HG02884 (cell line): ENCODE results near the gene U2AF1L4.
A peak's percentile ranks its signal among the peaks of the same experiment; 100 is the strongest.

Source experiments
- ATAC-seq: cut with Tn5 transposase; IDR thresholded peaks from one replicate; pipeline ENCODE4 v1.9.1; 2021; ENCODE audit warnings: mild to moderate bottlenecking, moderate library complexity; ENCODE audit not compliant: unreplicated experiment

The U2AF1L4 gene, protein sequence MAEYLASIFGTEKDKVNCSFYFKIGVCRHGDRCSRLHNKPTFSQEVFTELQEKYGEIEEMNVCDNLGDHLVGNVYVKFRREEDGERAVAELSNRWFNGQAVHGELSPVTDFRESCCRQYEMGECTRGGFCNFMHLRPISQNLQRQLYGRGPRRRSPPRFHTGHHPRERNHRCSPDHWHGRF

DNA sequence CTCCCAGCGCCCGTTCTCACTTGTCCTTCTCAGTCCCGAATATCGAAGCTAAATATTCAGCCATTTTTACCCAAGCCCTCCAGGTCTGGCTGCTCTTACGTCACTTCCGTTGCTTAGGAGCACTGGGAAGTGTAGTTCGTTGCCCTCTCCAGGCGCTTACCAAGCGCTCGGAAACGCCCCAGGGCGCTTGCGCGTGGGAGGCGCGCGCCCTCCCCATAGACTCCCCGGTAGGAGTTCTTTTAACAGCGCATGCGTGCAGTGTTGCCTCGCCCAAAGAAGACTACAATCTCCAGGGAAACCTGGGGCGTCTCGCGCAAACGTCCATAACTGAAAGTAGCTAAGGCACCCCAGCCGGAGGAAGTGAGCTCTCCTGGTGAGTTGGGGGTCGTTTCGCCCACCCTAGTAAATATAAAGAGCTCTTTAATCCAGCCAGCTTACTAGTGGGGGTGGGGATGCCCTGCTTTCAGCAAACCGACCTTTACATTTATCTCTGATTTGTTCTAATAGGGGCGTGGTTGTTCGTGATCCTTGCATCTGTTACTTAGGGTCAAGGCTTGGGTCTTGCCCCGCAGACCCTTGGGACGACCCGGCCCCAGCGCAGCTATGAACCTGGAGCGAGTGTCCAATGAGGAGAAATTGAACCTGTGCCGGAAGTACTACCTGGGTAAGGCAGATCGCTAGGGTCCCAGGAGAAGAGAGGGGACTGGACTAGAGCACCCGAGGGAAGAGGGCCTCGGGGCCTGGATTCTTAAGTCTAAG is at the start of gene U2AF1L4, which contains the start of gene PSENEN:
TSS of gene U2AF1L4 (minus strand) at position 91 of the 759 bp plus-strand sequence. CDS start at position 64, 27 bp downstream.
TSS of gene PSENEN (plus strand) at position 324 of the 759 bp plus-strand sequence. CDS start at position 604, 280 bp downstream.
- peak; percentile 30 for ATAC-seq

DNA sequence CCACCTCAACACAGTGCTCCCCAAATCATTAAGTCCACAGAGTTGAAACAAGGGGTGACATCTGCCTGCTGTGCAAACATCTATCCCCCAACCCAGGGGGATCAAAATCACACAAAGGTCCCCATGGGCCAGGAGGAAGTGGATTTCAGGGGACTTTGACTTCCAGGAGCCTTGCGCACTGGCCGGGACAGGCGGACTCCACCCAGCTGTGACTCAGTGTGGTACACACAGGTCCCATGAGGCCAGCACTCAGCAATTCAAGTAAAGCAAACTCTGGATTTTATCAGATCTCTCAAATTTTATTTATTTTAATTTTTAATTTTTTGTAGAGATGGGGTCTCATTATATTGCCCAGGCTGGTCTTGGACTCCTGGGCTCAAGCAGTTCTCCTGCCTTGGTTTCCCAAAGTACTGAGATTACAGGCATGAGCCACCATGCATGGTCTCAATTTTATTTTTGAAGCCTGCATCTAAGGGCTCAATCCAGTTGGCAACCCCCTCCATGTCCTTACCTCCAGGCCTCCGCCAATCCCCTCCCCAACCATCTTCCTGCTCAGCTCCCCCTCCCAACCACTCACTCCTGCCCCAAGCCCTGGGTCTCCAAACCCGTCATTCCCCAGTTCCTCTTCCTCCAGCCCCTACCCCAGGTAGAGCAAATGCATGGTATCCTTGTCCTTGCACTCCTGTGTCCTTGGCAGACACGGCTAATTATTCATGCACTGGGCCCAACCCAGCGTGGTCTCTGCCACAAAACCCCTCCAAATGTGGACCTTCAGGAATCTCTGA is 48.4 kb upstream of the U2AF1L4 start:
- ATAC-seq = no peak

DNA sequence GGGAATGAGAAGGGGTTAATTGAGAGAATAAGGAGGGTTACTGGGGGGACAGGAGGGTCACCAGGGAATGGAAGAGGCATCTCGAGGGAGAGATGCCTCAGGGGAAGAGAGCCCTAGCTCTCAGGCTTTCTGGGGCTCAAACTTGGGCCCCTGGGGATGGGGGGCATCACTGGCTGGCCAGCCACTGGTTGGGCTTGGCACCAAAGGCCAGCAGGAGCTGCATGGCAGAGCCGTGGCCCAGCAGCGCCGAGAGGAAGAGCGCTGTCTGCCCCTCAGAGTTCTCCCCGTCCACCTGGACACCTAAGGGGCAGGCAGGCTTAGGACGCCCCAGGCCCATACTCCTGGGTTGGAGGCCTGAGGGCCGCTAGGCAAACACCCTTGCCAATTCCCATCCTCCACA is 47.7 kb upstream of the U2AF1L4 start:
- no peak for ATAC-seq

DNA sequence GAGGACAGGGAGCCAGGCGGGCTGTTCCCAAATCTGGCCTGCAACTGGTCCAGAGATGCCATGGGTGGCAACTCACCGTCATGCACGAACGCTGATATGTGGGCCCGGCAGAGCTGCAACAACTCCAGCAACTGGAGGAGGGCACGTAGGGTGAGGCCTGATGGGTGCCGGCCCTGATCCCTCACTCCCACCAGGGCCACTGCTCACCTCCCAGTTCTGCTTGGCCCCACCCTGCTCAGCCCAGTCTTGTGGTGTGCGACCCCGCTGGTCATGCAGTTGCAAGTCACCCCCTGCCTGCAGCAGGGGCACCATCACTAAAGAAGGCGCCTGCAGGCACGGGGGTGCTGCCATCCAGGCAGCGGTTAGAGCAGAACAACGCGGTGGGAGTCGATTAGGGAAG is 47.1 kb upstream of the U2AF1L4 start:
- no peak for ATAC-seq

DNA sequence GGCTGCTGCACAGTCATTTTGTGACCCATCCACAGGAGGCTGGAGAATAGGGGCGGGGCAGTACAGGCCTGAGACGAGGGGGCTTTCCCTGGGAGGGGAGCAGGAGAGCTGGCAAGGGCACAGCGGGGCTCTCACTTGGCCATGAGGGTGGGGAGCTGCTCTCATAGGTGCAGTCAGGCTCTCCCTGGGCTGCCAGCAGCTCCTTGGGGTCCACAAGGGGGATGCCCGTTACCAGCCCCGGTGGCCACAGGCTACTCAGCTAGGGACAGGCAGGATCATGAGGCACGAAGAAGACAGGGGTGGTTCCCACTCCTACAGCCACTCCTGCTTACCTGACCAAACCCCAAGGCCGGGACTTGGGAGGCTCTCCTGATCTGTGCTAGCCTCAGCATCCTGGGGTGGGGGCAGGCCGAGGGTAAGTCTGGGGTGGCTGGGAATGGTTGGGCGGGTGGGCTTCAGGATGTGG is 46.6 kb upstream of the U2AF1L4 start:
- no peak for ATAC-seq

DNA sequence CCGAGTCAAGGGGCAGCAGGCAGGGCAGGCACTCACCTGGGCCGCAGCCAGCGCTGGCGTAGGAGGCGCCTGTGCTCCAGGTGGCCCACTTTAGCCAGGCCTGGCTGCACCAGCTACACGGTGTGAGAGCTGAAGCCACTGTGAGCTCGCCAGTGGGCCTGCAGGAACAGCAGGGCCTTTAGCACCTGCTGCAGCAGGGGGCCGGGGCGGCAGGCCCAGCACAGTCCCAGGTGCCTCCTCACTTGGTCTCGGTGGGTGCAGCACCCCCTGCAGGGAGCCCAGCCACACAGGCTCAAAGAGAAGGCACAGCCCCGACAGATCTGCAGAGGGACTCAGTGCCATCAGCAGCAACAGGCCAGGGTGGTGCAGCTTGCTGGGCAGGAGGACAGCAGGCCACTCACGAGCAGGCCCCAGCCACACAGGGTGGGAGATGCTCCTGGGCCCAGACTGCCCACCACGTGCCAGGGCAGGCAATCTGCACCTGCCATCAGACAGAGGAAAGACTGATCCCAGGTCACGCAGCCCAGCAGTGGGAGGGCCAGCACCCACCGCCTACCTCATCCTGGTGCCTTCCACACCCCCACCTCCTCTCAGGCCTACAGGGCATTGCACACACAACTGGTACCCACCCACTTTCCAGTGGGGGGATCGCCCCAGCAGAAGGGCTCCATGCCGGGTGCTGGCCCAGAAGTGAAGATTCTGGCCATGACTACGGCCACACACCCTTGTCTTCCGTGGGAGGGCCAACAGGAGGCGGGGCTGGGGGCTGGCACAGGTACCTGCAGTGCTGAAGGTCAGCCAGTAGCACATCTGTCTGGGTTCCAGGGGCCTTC is 46.0 kb upstream of the U2AF1L4 start:
- no peak for ATAC-seq

DNA sequence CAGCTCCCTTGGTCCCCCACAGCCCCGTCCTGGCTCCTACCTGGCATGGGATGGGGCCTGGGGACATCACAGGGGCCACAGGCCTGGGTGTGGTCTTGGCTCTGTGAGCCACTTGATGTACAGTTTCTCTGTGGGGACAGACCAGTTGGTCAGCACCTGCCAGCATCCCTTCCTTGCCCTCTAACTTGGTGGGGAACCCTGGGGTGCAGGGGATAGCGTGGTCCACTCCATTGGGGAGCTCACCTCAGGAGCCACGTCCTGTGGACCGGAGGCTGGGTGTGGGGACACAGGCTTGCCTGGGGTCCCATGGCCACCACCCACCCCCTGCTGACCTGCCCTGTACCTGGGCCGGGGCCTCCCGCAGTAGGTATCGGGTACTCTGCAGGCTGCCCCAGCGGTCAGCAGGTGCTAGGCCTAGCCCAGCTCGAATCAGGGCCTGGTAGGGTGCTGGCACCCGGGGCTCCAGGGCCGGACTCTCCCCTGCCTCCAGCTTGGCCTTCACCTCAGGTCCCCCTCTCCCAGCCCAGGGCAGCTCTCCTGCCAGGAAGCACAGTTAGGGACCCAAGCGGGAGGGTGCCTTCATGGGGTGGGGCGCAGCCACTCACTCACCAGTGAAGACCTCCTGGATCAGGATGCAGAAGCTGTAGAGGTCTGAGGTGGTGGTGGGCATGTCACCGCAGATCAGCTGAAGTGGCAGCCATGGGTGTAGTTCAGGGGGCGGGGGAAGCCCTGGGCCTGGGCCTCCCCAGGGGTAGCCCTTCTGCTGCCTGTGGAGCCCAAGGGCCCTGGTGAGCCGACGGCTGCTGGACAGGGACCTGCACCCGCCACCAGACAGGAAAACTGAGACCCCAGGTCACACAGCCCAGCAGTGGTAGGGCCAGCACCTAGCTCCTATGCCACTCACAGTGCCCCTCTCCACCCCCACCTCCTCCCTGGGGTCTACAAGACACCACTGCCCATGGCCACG is 45.0 kb upstream of the U2AF1L4 start:
- ATAC-seq = no peak

DNA sequence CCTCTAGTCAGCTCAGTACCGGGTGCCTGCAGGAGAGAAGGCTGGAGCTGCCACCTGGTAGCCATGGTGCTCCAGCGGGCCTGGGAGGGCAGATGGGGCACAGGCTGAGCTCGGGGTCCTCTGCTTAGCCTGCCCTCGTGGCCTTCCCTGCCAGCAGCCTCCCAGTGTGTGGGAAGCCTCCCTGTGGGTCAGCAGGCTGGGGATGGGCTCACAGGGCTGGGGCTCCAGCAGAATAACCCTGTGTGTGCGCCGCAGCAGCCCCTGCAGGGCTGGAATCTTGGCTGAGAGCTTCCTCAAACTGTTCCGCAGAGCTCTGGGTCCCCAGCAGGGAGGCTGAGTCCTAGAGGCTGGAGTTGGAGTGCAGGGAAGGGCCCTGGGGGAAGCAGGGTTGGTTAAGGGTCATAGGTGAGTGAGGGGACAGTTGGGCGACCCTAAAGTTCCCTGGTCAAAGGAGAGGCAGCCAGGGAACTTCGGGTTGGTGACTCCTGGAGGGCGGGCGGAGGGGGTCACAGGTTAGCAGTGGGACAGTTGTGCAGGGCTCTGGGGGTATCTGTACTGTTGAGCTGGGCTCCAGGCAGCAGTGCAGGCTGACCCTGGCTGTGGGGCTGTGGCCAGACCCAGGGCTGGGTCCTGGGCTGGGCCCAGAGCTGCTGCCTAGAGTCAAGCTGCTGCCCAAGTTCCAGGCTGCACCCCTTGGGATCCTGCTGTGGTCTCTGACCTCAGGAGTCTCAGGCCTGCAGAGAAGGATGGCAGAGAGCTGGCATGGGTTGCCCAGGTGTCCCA is 44.2 kb upstream of the U2AF1L4 start:
- no peak for ATAC-seq

DNA sequence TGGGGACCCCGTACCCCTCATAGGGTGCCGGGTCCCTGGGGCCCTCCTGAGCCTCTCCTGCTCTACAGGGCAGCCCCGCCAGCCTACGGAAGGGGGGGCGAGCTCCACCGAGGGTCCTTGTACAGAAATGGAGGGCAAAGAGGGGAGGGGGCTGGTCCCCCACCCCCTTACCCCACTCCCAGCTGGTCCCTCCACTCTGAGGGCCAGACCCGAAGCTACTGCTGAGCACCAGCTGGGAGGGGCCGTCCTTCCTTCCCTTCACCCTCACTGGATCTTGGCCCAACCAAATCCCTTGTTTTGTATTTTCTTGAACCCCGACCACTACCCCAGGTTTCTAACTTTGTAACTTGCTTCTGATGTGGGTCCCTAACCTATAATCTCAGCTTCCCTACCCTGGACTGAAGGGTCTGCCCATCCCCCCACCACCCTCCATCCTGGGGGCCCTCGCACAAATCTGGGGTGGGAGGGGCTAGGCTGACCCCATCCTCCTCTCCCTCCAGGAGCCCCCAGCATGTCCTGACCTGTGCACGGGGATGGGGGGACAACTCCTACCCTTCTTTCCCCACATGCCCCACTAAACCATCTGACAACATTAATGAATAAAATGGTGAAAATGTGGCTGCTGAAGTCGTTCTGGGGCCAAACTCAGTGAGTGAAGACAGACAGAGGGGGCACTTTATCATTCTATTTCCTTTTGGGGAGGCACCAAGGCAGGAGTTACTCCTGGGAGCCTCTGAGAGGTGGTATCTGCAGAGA is 43.2 kb upstream of the U2AF1L4 start:
- no peak for ATAC-seq

DNA sequence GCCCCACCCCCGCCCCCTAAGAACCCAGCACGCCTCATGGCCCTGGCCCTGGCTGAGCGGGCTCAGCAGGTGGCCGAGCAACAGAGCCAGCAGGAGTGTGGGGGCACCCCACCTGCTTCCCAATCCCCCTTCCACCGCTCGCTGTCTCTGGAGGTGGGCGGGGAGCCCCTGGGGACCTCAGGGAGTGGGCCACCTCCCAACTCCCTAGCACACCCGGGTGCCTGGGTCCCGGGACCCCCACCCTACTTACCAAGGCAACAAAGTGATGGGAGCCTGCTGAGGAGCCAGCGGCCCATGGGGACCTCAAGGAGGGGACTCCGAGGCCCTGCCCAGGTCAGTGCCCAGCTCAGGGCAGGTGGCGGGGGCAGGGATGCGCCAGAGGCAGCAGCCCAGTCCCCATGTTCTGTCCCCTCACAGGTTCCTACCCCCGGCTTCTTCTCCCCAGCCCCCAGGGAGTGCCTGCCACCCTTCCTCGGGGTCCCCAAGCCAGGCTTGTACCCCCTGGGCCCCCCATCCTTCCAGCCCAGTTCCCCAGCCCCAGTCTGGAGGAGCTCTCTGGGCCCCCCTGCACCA is 42.1 kb upstream of the U2AF1L4 start:
- ATAC-seq = no peak

DNA sequence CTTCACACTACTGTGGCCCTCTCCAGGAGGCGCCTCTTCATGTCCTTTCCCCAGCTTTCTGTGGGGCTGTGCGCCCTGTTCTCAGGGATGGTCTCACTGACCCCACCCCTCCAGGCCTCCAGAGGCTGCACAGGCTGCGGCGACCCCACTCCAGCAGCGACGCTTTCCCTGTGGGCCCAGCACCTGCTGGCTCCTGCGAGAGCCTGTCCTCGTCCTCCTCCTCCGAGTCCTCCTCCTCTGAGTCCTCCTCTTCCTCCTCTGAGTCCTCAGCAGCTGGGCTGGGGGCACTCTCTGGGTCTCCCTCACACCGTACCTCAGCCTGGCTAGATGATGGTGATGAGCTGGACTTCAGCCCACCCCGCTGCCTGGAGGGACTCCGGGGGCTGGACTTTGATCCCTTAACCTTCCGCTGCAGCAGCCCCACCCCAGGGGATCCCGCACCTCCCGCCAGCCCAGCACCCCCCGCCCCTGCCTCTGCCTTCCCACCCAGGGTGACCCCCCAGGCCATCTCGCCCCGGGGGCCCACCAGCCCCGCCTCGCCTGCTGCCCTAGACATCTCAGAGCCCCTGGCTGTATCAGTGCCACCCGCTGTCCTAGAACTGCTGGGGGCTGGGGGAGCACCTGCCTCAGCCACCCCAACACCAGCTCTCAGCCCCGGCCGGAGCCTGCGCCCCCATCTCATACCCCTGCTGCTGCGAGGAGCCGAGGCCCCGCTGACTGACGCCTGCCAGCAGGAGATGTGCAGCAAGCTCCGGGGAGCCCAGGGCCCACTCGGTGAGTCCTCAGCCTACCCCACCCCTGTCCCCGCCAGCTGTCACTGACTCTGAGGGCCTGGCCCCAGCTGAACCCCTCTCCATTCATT is 41.3 kb upstream of the U2AF1L4 start:
- ATAC-seq = no peak

DNA sequence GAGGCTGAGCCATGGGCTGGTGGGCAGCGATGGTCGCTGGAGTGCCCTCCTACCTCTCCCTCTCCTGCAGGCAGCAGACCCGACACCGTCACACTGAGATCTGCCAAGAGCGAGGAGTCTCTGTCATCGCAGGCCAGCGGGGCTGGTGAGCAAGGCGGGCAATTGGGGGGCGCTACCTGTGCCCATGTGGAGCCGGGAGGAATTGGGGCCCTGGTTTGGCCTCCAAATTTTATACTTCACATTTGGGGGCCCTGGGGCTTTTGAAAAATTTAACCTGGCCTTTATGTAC is 40.1 kb upstream of the U2AF1L4 start:
- no peak for ATAC-seq

DNA sequence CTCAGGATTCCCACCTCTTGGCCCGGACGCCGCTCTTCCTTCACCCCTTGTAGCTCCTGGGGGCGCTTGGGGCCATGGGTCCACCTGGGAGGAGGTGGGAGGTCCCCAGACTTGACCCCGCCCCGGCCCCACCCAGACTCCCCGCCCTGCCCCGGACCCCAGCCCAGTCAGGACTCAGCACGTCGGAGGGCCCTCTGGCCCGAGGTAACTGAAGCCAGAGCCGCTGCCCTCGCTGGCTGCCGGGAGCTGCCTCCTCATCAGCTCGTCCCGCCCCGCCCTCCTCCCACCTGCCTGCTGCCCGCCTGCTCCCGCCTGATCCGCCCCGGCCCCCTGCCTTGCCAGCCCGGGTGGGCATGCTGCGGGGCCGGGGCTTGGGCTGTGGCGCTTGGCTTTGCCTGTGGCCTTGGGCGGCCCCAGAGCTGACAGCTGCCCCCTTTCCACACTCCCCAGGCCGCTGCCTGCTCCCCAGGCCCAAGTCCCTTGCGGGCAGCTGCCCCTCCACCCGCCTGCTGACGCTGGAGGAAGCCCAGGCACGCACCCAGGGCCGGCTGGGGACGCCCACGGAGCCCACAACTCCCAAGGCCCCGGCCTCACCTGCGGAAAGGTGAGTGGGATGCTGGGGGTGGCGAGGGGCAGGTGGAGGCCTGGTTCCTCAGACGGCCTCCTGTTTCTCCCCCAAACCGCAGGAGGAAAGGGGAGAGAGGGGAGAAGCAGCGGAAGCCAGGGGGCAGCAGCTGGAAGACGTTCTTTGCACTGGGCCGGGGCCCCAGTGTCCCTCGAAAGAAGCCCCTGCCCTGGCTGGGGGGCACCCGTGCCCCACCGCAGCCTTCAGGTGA is 39.5 kb upstream of the U2AF1L4 start:
- no peak for ATAC-seq

DNA sequence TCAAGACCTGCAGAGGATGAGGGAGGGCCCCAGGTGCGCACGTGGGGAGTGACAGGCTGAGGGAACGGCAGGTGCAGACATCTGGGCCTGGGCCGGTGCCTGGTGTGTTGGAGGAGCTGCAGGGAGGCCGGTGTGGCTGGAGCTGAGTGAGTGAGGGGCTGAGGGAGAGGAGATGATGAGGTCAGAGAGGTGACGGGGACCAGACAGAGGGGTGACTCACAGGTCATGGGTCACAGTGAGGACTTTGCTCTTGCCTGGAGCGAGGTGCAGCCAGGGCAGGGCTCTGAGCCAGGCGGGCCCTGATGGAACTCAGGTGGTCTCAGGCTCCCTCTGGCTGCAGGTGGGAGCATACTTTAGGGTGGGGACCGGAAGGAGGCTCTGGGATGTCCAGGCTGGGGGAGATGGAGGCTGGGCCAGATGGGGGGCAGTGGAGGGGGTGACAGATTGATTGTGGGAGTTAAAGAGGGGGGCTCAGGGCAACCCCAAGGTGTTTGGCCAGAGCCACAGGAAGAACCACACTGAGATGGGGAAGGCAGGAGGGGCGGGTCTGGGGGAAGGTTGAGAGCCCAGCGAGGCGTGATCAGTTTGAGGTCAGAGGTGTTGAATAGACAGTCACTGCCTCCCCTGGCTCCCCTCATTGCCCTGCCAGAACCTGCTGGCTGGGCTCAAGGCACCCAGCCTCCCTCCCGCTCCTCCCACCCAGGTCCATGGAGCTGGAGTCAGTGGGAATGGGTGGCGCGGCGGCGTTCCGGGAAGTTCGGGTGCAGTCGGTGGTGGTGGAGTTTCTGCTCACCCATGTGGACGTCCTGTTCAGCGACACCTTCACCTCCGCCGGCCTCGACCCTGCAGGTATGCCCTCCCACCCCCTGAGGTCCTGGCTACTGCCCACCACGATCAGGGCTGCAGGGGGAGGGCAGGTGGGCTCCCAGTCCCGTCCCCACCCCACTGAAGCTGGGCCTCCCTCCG is 38.5 kb upstream of the U2AF1L4 start:
- ATAC-seq = no peak

DNA sequence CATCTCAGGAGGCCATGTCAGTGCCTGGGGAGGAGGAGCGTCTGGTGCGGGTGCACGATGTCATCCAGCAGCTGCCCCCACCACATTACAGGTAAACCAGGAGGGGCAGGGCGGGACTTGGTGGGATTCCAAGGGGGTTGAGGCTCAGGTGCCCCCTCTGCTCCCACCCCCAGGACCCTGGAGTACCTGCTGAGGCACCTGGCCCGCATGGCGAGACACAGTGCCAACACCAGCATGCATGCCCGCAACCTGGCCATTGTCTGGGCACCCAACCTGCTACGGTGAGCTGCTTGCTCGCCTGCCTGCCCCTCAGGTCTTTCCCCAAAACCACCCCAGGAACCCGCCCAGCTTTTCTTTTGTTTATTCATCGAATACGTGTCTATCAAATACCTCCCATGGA is 37.4 kb upstream of the U2AF1L4 start:
- ATAC-seq = no peak
